HT1080 (cell line): ENCODE measurements around the gene FOXI3. TPM values are rescaled to one million over a fixed set of nuclear protein-coding genes. Genes with fewer than 3 reads are reported as not detected.

Experiments
- DNase-seq: peaks from one replicate; pipeline ENCODE4 v3.0.0-alpha.2; 2015; ENCODE audit warnings: low read depth
- polyA plus RNA-seq, 2 experiments: library from polyadenylated mRNA; depleted of rRNA; stranded (reverse); fragments of >200 nt; gene quantifications; 2 replicates each; pipeline ENCODE4 v1.2.3, GENCODE V29; 2015
- total RNA-seq: library from RNA; depleted of rRNA; stranded (reverse); fragments of >200 nt; shearing (Covaris generic); gene quantifications from 2 replicates; pipeline ENCODE4 v1.2.3, GENCODE V29; 2014; rRNA removed

The FOXI3 gene
- not detected in 2 replicates for total RNA-seq
- not detected in 2 replicates for polyA plus RNA-seq (2015; cell fraction: cytosol; rRNA removed)
- polyA plus RNA-seq (2015; cell fraction: nucleus; rRNA removed), result not detected in 2 replicates

DNA sequence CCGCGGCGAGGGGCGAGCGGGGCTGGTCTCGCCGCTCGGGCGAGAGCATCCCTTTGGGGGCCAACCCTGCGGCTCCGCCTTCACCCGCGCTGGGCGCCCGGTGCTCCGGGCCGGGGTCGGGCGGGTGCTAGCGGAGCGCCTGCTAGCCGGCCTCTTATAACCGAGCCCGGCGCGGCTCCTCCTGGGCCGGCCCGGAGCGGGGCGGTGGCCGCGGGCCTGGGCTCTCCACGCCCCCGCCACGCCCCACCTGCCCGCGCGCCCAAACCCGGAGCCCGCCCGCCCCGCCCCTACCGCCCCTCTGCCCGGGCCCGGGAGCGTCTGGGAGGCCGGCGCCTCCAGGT, at the start of gene FOXI3:
Gene FOXI3, minus strand, starts transcription at position 129 of the 341 bp plus-strand sequence. CDS start 158 bp downstream, outside the sequence.
- DNase-seq, result no peak

DNA sequence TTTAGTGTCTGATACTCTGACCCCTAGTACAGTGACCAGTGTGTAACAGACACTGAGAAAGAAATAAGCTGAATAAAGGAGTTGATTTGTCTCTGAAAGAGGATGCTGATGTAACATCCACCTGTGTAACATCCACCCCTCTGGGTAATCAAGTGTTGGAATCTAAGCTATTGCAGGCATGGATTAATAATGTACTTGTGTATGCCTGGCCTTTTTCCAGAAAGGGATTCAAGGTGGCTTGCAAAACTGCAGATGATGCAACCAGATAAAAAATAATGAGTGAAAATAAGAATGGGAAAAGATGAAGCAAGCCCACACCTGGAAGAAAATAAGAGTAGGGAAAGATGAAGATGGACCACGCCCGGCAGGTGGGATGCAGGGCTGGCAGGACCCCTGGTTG, 48.2 kb upstream of the FOXI3 start:
- no peak for DNase-seq

DNA sequence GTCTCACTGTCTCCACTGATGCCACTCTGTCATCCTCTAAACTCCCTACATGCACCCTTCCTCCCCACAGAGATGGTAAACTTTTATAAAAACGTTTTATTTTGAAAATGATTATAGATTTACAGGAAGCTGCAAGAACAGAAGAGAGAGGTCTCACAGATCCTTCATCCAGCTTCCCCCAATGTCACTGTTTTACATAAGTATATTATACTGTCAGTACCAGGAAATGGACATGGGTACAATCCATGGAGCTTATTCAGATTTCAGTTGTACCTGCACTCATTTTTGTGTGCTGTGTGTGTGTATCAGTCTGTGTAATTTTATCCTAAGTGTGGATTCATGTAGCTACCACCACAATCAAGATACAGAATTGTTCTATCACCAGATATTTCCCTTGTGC, 46.7 kb upstream of the FOXI3 start:
- DNase-seq, result no peak

DNA sequence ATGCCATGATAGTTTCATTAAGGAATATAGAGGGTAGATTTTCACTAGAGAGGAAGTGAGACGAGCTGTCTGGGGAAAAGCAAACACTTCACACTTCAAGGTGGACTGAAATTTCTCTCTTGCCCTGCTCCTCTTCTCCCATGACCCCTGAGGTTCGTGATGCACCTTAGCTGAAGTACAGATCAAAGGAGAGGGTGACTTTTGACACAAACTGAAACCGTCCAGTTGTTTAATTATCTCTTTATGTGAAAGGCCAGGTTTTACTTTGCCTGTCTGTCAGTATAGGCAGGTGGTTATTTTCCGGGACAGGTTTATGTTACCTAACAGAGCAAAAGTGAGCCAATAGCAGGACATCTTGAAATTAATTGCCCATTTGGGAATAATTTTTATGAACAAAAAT, 41.0 kb upstream of the FOXI3 start:
- DNase-seq, result no peak

DNA sequence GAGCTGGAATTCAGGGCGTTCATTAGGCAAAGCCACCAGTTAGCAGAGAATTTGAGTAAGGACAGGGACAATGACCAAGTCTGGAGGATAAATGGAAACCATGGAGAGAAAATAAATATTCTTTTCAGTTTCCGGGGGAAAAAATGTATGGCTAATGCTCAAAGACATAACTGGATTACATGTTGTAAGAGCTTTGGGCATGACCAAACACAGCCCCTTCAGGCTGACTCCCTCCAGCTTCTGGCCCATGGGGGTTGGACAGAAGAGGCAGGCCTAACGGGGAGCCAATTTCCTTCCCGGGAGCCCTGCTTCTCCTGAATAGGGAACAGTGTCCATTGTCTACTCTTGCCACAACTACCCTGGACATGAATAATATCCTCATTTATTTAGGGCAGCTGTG, 39.5 kb upstream of the FOXI3 start:
- DNase-seq, result no peak

DNA sequence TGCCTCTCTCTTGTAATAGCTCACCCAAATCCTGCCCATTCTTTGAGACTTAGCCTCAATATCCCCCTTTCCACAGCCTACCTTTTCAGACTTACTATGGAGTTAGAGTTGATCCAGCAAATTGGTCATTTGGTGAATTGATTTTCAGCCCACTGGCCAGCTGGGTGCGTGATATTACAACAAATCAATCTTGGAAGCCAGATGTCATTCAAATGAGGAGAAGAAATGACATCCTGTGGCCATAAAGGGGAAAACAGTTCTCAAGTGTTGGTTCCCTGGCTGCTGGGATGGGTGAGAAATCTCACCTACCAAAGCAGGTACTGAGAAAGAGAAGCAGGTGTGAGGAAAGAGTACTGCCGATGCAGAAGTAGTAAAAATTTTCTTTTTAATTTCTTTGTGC, 36.7 kb upstream of the FOXI3 start:
- peak; percentile 4 for DNase-seq

DNA sequence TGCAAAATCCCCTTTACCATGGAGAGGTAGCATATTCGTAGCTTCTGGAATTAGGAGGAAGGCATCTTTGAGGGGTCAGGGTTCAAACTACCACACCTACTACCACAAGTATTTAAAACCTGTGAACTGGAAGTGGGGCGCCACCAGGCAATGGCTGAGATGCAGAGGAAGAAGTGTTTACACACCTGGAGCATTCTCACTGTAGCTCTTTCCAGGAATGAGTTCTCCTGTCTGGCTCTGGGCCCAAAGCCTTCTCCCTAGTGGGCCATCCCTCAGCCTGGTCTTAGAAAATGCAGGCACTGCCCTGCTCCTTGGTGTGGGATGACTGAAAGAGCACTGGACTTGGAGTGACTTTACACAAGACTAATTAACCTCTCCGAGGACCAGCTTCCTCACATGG, 30.7 kb upstream of the FOXI3 start:
- no peak for DNase-seq

DNA sequence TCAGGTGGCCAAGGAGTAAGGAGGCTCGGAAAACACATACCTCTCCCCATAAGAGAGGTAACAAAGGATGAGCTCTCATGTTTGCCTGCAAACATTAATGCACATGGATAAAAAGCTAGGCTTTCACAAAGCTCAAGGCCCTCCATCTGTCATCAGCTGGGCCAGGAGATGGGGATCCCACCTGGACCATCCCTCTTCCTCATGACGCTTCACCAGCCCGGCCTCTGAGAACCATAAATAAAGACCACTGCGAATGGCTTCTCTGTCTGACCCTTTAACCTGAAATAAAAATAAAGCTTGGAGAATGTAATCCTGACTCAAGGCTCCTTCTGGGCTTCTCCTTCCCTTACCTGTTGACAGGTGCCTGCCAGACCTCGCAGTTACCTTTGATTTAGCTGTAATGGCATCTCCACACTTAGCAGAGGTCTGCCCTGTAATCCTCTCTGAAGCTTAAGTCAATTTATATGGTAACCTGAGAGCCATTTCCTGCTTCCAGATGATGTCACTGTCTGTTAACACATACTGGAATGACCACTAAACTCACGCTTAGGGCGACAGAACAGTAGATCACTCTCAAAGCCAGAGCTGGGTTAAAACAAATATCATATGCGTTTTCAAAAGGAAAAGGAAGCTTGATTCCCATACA, 29.3 kb upstream of the FOXI3 start:
- DNase-seq, result peak; percentile 56

DNA sequence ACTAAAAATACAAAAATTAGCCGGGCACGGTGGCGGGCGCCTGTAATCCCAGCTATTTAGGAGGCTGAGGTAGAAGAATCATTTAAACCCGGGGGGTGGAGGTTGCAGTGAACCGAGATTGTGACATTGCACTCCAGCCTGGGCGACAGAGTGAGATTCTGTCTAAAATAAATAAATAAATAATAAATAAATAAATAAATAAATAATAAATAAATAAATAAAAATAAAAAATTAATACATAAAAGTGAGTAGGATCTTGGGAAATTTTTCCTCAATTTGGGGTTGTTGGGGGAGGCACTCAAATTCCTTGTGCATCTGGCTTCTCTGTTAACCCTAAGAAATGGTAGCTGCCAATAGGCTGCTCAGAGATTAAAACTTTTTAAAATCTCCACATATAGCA, 20.3 kb upstream of the FOXI3 start:
- no peak for DNase-seq

DNA sequence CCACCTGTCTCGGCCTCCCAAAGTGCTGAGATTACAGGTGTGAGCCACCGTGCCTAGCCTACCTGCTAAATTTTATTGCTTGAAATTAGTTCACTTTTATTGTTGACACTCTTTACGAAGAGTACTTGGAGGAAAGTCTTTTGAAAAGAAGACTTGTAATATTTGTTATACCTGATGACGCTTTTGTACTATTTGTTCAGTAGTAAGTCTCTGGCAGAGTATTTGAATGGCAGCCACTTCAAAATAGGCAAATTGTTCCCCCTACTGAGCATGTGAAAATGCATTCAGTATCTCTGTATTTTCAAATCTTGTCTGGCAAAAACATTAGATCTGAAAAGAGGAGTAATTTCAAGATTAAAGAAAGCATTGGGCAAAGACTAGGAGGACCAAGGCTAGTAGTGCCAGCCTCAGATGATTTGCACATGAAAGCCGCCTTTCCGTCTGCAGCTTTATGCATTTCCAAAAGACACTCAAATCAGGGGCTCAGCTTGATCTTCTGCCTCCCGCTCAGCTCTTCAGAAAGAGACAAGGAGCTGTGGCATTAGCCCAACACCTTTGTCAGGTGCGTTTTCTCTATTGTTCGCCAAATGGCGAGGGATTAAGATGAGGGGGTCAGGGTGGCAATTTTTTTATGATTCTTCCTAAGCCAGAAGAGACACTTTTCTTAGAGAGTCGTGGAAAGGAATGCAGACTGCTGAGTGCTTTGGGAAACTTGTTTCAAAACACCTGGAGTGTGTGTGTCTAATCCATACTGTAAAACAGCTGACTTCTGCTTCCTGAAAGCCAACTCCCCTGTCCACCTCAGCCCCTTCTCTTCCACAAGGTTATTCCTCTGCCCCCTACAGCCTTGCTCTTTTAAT, 18.8 kb upstream of the FOXI3 start:
- no peak for DNase-seq

DNA sequence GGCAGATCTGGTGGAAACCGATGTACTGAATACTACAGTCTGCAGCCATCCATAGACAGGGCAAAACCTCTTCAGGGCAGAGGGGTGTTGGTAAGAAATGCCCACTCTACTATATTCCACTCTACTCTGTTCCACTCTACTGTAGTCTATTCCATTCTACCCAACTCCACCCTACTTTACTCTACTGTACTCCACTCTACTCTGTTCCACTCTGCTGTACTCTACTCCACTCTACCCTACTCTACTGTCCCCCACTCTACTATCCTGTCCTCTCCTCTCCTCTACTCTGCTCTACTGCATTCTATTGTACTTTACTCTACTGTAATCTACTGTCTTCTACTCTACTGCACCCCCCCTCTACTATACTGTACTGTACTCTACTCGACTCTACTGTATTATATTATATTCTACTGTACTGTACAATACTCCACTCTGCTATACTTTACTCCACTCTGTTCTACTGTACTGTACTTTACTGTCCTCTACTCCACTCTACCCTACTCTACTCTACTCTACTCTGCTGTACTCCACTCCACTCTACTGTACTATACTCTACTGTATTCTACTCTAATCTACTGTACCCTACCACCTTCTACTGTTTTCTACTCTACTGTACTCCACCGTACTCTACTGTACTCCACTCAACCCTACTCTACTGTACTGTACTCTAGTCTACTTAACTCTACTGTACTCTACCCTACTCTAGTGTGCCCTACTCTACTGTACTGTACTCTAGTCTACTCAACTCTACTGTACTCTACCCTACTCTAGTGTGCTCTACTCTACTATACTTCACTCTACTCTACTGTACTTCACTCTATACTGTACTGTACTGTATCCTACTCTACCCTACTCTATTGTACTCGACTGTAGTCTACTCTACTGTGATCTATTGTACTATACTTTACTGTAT, 17.0 kb upstream of the FOXI3 start:
- no peak for DNase-seq

DNA sequence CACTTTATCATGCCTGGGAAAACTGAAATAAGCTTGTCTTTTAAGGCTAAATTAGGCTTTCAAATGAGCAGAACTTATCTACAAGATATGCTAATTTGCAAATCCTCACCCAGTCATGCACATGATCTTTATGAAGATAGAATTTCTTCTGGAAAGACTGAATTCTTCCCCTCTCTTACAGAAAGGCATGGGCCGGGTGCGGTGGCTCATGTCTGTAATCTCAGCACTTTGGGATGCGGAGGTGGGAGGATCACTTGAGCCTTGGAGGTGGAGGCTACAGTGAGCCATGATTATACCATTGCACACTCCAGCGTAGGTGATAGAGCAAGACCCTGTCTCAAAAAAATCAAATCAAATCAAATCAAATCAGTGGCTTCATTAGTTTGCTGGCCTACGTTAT, 11.7 kb upstream of the FOXI3 start:
- DNase-seq, result no peak

DNA sequence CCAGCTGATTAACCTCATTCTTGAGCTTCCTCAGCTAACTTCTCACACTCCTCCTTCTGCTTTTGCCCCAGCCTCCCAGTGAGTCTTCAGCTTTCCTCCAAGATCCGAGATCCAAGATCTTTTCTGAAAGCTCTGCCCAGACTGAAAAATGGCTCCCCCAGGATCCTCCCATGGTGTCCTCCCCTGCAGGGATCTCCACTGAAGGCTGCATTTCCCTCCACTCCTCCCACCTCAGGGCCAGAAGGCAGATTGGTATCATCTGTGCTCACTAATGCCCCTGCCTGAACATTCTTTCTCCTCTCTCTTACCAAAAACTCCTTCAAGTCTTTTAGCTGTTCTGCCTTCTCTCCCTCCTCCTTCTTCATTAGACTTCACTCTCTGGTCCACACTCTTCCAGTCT, 6.1 kb upstream of the FOXI3 start:
- DNase-seq, result no peak

DNA sequence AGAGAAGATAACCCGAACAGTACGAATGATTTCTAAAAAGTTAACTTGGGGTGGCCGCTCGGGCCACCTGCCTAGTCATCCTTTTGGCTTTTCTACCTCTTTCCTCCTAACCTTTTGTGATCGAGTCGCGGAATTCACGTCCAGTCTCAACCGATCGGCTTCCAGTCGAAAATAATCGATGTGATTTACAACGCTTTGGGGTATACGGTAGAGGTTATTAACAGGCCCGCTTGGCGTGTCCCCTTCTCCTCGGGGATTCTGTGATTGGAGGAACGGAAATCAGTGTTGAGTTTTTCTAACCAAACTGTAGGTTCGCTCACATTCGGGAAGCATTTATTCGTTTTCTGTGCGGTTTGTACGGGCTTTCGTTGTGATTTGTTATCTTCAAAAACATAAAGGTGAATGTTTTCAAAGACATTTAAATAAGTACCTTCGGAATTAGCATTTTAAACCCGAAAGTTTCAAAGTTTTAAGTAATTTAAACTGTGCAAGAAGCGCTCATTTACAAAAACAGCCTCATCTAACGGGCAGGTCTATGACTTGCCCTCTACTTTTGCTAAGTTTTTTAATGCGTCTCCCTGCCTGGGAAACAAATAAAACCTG, 588 bp upstream of the FOXI3 start:
- no peak for DNase-seq

DNA sequence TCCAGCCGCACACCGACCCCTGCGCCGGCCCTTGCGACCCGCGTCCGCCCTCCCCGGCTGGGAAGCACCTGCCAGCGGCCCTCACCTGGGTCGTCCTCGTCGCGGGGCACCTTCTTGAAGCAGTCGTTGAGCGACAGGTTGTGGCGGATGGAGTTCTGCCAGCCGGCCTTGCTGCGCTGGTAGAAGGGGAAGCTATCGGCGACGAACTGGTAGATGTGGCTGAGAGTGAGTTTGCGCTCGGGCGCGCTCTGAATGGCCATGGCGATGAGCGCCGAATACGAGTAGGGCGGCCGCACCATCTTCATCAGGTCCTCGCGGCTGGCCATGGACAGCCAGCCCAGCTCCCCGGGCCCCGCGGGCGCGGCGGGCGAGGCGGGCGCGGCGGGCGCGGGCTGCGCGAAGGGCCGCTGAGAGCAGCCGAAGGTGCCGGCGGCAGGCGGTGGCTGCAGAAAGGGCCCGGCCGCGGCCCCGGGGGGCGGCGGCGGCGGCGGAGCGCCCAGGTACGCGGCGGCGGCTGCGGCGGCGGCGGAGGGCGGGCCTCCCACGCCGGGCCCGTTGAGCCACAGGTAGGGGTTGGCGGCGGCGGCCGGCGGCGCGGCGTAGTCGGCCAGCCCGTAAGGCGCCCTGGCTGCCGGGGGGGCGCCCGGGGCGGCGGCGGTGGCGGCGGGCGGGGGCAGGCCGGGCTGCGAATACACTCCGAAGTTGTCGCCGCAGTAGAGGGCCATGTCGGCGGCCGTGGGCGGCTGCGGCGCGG, 505 bp downstream of the FOXI3 start:
- no peak for DNase-seq

DNA sequence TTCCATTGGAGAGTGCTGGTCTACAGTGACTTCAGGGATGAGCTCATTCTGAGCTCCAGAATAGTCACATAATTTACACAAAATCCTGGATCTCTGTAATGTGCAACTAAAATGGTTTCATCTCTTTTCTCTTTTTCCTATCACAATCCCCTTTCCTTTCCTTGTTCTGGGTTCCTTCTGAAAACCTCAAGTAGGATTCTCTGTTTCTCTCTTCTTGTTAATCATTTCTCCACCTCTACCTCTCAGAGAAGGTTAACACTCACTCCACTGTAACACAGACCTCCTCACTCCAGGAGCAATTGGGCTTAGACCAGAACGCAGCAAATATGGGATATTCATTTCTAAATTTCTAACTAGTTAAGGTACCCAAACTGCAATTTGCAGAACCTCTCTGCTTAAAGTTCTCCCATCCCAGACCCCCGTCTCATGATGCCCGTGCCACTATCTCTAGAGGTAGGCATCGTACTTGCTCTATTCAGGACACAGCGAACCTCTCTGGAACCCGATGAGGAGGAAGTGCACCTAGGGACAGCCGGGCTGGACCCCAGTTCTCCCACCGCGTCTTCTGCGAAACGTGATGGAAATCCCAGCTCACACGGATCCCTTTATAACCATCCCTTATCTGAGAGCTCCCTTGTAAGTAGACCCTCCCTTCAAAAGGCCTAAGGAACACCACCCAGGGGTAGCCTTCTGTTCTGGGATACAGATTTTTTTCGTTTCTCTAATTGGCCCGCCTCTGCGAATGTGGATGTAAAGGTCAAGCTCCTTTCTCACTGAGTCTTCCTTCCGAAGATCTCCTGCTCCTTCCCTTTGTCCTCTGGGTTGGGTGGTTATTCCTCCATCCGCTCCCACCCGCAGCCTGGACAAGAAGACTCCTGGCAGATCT, 1.3 kb downstream of the FOXI3 start:
- no peak for DNase-seq

DNA sequence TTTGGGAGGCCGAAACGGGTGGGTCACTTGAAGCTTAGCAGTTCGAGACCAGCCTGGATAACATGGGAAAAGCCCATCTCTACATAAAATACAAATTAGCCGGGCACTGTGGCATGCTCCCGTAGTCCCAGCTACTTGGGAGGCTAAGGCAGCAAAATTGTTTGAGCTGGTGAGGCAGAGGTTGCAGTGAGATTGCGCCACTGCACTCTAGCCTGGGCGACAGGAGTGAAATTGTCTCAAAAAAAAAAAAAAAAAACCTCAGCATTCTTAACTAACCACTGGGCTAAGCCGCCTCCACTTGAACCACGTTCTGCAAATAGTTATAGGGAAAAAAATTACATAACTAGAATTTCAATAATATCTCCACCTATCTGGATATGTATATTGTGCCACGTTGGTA, 2.3 kb downstream of the FOXI3 start:
- DNase-seq, result no peak

DNA sequence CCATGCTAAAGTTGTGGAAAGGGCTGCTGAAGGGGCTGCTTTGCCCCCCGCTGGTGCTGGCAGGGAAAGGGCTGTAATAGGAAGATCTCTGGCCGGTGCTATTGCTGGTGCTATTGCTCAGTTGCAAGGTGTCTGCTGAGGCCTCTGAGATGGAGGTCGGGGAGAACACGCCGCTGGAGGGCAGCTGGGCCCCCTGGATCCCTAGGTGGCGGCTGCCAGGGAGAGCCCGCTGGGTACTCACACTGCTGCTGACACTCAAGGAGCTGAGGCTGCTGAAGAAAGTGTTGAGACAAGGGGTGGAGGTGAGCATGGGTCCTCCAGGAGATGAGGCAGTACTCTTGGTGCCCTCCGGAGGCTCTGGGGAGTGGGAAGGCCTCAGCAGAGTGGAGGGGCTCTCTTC, 4.2 kb downstream of the FOXI3 start:
- DNase-seq, result no peak

DNA sequence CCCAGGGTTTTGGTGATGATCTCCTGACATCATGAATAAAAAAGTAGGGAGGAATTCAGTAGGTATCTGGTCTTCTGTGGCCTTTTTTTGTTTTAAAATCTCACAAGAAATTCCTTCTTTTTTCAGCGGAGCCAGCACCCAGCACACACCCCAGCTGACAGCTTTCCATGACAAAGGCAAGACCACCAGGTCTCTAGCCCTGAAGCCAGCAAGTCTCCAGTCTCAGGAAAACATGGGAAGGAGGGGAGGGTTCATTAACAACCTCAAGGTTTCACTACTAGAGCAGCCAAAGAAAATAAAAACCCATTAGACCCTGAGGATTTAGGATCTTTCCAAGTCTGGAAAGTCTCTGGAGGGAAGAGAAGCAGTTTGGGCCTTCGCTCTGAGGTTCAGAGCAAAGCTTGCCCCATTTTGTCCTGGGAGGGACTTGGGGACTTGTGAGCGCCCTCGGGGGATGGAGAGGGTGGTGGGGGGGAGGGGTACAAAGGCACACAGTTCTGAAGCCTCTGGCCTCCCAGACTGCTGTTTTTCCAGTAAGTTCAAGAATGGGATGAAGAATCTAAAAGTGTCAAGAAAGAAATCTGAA, 9.0 kb downstream of the FOXI3 start:
- no peak for DNase-seq
